ENCODE measurements around the gene TYSND1.
"Not testable (repeated sequence)": the region's sequence is repeated elsewhere in the genome, so short reads cannot be mapped to it uniquely, and the experiment has no call there.

The TYSND1 gene

GRCh38 chr10:70190581-70190980 is 44.1 kb upstream of the TYSND1 start:
- no peak overlapping the region for H3K4me3 ChIP-seq (ENCODE audit: low read depth, low read length)
- DNase-seq (ENCODE audit: low read depth, low spot score): no peak
- CTCF ChIA-PET: interaction anchor here (0.7 to 1.6 kb wide), 5 partner anchors 13 to 75 kb away, joined by 3 to 11 read pairs (median 3); partner anchors contain the start of gene TYSND1
- no peak for TF ChIP-seq CTCF (IDR thresholded peaks at IDR 0.05; ENCODE audit: insufficient read depth, low read length, missing control alignments)
- POLR2A ChIA-PET: interaction anchor here (1.1 kb wide), 1 partner anchor 20 kb away, joined by 9 read pairs; the partner anchor contains the start of gene SAR1A

- H3K4me3 ChIP-seq (ENCODE audit: low read depth, low read length): no peak overlapping the region
- ChIA-PET CTCF (interaction anchor here (1.0 to 1.6 kb wide), 4 partner anchors 13 to 74 kb away, joined by 3 to 11 read pairs (median 4); partner anchors contain the start of gene TYSND1), POLR2A (interaction anchor here (1.1 kb wide), 1 partner anchor 20 kb away, joined by 9 read pairs; the partner anchor contains the start of gene SAR1A)
- TF ChIP-seq CTCF (IDR thresholded peaks at IDR 0.05; ENCODE audit: insufficient read depth, low read length, missing control alignments): no peak
- DNase-seq (ENCODE audit: low read depth, low spot score): no peak
These were observed 43.6 kb upstream of the TYSND1 start for GRCh38 chr10:70190102-70190501.

GRCh38 chr10:70188768-70189167 is 42.3 kb upstream of the TYSND1 start:
- POLR2A ChIA-PET: no interaction called here
- CTCF ChIA-PET: interaction anchor here (0.6 to 0.8 kb wide), 2 partner anchors 33 to 35 kb away, joined by 3 read pairs; no protein-coding TSS in a partner anchor
- DNase-seq (ENCODE audit: low read depth, low spot score): no peak
- TF ChIP-seq CTCF (IDR thresholded peaks at IDR 0.05; ENCODE audit: insufficient read depth, low read length, missing control alignments): no peak
- H3K4me3 ChIP-seq (ENCODE audit: low read depth, low read length): no peak overlapping the region

GRCh38 chr10:70186571-70186970 is 40.1 kb upstream of the TYSND1 start:
- no peak overlapping the region for H3K4me3 ChIP-seq (ENCODE audit: low read depth, low read length)
- TF ChIP-seq CTCF (IDR thresholded peaks at IDR 0.05; ENCODE audit: insufficient read depth, low read length, missing control alignments): no peak
- CTCF ChIA-PET: no interaction called here
- POLR2A ChIA-PET: no interaction called here
- no peak for DNase-seq (ENCODE audit: low read depth, low spot score)

- H3K4me3 ChIP-seq (ENCODE audit: low read depth, low read length): no peak overlapping the region
- ChIA-PET CTCF (no interaction called here), POLR2A (no interaction called here)
- no peak for TF ChIP-seq CTCF (IDR thresholded peaks at IDR 0.05; ENCODE audit: insufficient read depth, low read length, missing control alignments)
- DNase-seq (ENCODE audit: low read depth, low spot score): no peak
These were observed 39.6 kb upstream of the TYSND1 start for GRCh38 chr10:70186090-70186489.

GRCh38 chr10:70183304-70183703 is 36.8 kb upstream of the TYSND1 start:
- H3K4me3 ChIP-seq (ENCODE audit: low read depth, low read length): no peak overlapping the region
- CTCF ChIA-PET: no interaction called here
- DNase-seq (ENCODE audit: low read depth, low spot score): no peak
- POLR2A ChIA-PET: no interaction called here
- no peak for TF ChIP-seq CTCF (IDR thresholded peaks at IDR 0.05; ENCODE audit: insufficient read depth, low read length, missing control alignments)

GRCh38 chr10:70179209-70179608 is 32.7 kb upstream of the TYSND1 start:
- CTCF ChIA-PET; POLR2A ChIA-PET; DNase-seq (ENCODE audit: low read depth, low spot score); H3K4me3 ChIP-seq (ENCODE audit: low read depth, low read length): not testable (repeated sequence)
